B cell (primary cell): ENCODE data around the gene DEF6. TPM values are rescaled to one million over a fixed set of nuclear protein-coding genes. Genes with fewer than 3 reads are reported as not detected.

ENCODE experiments used
- polyA plus RNA-seq: library from polyadenylated mRNA; depleted of rRNA; stranded (reverse); fragments of >200 nt; gene quantifications from 2 replicates; pipeline ENCODE4 v1.2.3, GENCODE V29; 2012
- total RNA-seq, 2 donors: library from RNA; stranded (reverse); fragments of 120-200 nt in 1 of 2; gene quantifications; 1 replicate in 1 of 2; 2 replicates in 1 of 2; pipeline versions ENCODE4 v1.2.3 to v1.2.4, GENCODE V29; 2013 to 2022

DEF6 gene
- total and polyA plus RNA-seq, 2 donors (not counting 1 experiment from before 2014, with no cell fraction given): 105 to 159 TPM

Other genes with a start within 250 kb of the DEF6 start
- gene TCP11, start 156.5 kb upstream of the DEF6 start, total RNA-seq: not detected in 2 replicates
- not detected in 2 replicates for gene TCP11, start 156.5 kb upstream of the DEF6 start, polyA plus RNA-seq
- gene SCUBE3, start 83.9 kb upstream of the DEF6 start, total RNA-seq: not detected in 2 replicates
- gene SCUBE3, start 83.9 kb upstream of the DEF6 start, polyA plus RNA-seq: not detected in 2 replicates
- 96.9 and 107 TPM in 2 replicates for gene ZNF76, start 38.1 kb upstream of the DEF6 start, total RNA-seq
- gene ZNF76, start 38.1 kb upstream of the DEF6 start, polyA plus RNA-seq: 126 and 145 TPM in 2 replicates
- 38.9 and 39.0 TPM in 2 replicates for gene PPARD, start 44.7 kb downstream of the DEF6 start, total RNA-seq
- 36.7 and 37.9 TPM in 2 replicates for gene PPARD, start 44.7 kb downstream of the DEF6 start, polyA plus RNA-seq
- gene FANCE, start 154.5 kb downstream of the DEF6 start, total RNA-seq: 12.7 and 12.8 TPM in 2 replicates
- gene FANCE, start 154.5 kb downstream of the DEF6 start, polyA plus RNA-seq: 7.8 and 9.2 TPM in 2 replicates
- gene RPL10A, start 170.6 kb downstream of the DEF6 start, total RNA-seq: 1,621 and 1,687 TPM in 2 replicates
- gene RPL10A, start 170.6 kb downstream of the DEF6 start, polyA plus RNA-seq: 2,407 and 3,150 TPM in 2 replicates
- gene TEAD3, start 199.3 kb downstream of the DEF6 start, total RNA-seq: 0.17 TPM in 2 replicates
- not detected in 2 replicates for gene TEAD3, start 199.3 kb downstream of the DEF6 start, polyA plus RNA-seq
- gene TULP1, start 215.1 kb downstream of the DEF6 start, total RNA-seq: not detected in 2 replicates
- not detected in 2 replicates for gene TULP1, start 215.1 kb downstream of the DEF6 start, polyA plus RNA-seq